Stimulated activated CD4-positive, alpha-beta T cell treated with anti-CD3 and anti-CD28 coated beads, Interleukin-1b, Interleukin-23, amount 100 ng/mL, for 4 hours (primary cell): Measurements from ENCODE around the gene ADAM8.
A peak's percentile ranks its signal among the peaks of the same experiment; 100 is the strongest.
"Not testable (repeated sequence)": the region's sequence is repeated elsewhere in the genome, so short reads cannot be mapped to it uniquely, and the experiment has no call there.

ENCODE experiments used
- DNase-seq, 2 donors: peaks; one replicate each; pipeline ENCODE4 v3.0.0-alpha.2; 2020; ENCODE audit warnings: low read depth in 2 of 2

ADAM8 gene

DNA sequence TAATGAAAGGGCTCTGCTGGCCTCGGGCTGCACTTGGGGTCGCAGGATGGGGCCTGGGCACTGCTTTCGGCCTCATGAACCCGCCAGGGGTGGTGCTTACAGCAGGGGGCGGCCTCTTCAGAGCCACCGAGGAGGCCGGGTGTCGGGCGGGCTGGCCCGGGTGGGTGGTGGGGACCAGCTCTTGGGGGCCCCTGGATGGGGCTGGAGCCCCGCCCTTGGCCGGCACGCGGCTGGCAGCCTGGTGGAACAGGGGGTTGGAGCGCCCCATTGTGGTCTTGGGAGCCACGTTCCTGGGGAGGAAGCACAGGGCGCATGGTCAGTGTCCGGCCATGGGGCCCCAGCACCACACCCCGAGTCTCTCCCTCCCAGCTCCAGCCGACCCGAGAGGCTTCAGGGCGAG lies 8.8 kb downstream of the ADAM8 start:
- no peak for DNase-seq

DNA sequence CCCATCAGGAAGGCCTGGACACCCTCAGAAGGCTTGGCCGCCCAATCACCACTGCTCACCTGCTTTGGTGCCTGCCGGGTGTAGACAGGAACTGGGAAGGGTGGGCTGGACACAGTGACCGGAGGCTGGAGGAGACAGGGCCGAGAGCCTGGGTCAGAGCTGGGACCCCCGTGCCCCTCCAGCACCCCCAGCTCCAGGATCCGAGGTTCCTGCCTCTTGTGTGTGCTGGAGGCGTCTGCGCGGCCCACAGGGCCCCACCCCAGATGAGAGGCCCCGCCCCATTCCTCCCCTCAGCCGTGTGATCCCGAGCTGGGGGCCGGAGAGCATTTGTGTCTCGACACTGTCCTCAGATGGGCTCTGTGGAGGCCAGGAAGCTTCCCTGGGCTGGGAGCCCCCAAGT lies 9.4 kb downstream of the ADAM8 start:
- no peak for DNase-seq

DNA sequence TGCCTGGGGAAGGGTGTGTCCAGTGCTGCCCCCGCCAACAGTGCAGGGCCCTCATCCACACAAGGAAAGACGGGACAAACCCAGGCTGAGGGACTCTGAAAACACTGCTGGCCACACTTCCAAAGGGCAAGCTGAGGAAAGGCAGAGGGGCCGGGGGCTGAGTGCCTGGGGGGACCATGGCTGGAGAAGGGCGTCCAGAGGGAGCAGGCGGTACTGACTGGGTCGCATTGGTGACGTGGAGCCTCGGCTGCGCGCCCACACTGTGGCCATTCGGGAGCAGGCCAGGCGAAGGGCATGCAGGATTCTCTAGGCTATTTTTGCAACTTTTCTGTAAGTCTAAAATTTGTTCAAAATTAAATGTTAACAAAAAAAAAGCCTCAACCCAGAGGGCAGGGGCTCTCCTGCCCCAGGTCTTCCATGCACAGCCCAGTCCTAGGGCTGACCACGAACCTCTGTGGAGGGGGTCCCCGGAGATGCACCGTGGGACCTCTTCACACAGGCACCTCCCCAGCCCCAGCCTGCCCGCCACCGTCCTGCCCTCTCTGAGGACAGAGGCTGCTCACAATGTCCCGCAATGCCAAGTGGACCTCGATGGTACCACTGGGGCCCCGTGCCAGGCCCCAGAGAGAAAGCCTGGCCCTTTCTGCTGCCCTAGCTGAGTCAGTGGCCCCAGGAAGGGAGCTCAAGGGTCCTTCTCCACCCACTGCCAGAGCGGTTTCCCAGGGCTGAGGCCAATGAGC lies 10.4 kb downstream of the ADAM8 start:
- DNase-seq, result no peak

DNA sequence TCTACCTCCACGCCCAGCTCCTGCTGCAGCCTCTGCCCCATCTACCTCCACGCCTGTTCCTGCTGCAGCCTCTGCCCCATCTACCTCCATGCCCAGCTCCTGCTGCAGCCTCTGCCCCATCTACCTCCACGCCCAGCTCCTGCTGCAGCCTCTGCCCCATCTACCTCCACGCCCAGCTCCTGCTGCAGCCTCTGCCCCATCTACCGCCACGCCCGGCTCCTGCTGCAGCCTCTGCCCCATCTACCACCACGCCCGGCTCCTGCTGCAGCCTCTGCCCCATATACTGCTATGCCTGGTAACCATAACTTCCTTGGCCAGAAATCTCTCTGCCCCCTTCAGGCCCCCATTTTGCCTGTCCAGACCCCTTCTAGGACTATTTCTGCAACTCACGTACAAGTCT lies 11.6 kb downstream of the ADAM8 start:
- DNase-seq, result not testable (repeated sequence)

DNA sequence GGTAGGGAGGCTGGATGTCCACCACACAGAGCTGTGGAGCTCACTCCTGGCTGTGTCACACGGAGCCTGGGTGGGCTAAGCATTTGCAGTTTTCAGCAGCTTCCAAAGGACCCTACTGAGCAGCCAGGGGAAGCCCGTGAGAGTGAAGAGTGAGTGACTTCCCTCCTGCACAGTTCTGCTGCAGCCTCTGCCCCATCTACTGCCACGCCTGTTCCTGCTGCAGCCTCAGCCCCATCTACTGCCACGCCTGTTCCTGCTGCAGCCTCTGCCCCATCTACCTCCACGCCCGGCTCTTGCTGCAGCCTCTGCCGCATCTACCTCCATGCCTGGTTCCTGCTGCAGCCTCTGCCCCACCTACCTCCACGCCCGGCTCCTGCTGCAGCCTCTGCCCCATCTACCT lies 12.2 kb downstream of the ADAM8 start:
- DNase-seq, result no peak

DNA sequence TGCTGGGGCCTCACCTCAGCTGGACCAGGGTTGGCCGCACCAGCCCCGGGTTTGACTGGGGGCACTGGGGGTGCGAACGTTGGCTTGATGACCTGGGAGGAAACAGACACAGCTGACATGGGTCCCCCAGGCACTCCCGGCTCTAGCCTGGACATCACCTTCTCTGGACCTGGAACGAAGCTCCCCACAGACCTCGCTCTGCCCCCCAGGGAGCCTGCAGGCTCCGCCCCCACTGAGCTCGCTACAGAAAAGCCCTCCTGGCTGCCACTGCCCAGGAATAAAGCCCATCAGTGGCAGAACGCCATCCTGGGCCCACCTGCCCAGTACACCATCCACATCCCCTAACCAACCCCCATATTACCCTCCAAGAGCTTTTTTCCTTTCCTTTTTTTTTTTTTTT lies 13.0 kb downstream of the ADAM8 start:
- no peak for DNase-seq

DNA sequence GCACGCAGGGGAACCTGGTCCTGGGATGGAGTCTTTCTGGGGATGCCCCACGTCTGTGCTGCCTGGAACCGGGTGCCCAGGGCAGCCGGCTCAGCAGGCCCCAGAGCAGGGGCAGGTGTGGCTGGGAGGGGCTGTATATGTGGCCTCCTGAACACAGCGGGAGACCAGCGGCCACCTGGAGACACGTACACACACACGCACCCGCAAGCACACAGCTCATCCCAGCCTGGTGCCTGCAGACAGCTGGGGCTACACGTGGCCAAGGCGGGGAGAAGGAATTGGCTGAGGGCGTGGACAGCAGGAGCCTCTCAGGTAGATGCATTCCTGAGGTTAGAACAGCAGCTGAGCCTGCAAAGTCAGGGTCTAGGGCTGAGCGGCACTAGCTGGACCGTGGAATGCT lies 14.0 kb downstream of the ADAM8 start:
- DNase-seq, result no peak

DNA sequence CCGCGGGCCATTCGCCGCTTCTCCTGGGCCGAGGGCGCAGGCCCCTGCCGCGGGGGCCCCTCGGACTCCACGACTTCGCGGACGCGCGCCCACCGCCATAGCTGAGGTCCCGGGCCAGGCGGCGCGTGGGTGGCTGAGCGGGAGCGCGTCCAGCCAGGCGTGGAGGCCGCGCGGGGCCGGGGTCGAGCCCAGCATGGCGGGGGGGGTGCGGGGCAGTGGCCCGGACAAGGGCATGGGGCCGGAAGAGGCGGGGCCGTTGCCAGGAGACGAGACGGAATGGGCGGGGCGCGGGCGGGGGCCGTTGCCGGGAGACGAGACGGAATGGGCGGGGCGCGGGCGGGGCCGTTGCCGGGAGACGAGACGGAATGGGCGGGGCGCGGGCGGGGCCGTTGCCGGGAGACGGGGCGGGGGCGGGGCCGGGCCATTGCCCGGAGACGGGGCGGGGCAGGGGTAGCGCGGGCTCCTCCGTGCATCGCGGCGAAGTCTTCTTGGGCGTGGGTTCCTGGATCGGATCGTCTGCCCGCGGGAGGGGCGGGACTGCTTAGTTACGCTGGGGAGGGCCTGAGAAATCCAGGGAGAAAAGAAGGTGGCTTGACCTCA lies 14.8 kb downstream of the ADAM8 start:
- DNase-seq, result peak; percentile 80 to 82

DNA sequence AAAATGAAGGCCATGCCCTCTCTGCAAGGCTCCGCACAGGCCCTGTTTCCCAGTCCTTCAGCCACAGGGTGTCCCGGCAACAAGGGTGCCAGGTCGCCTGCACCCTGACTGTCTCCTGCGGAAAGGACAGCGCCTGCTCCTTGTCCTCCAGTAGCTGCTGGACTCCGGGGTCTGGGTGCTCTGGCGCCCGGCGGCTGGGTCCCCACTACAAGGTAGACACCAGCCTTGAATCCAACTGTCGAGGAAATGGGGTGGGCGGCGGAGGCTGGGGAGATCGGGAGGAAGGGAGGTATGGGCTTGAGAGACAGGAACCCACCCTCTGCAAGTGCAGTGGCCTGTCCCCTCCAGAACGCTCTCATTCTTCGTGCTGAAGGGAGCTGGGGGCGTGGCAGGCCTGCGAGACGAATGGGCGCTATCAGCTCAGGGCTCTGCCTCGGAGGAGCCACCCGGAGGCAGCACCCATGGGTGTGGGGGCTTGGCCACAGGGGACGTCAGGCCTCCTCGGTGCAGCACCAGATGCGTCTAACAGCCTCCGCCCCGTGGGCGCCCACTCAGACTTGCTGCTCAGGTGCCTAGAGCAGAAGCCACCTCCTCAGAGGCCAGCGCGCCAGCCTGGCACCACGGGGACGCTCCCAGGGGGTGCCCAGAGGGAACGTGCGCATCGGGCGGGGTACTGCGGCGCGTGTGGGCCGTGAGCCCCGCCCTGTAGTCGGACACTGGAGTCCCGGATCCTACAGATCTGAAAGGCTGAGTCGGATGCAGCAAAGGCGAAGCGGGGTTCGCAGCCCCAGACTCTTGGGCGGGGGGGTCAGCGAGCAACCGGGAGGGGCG lies 15.6 kb downstream of the ADAM8 start:
- DNase-seq, result peak; percentile 47 to 60

DNA sequence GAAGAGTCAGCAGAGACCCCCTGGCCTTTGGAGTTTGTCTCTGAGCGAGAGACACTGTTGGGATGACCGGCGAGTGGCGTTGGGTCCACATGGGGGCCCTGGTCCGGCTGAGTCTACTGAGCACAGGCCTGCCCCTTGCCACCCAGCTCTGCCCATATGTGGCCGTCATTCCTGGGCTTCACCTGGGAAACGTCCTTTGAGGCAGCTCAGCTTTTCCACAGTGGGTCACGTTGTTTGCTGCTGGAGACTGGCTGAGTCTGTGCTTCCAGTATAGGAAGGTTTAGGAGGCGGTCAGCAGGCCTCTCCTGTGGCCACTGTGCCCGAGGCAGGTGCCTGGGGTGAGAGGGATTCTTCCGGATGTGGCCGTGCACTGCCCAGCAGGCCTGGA lies 17.1 kb downstream of the ADAM8 start:
- no peak for DNase-seq

DNA sequence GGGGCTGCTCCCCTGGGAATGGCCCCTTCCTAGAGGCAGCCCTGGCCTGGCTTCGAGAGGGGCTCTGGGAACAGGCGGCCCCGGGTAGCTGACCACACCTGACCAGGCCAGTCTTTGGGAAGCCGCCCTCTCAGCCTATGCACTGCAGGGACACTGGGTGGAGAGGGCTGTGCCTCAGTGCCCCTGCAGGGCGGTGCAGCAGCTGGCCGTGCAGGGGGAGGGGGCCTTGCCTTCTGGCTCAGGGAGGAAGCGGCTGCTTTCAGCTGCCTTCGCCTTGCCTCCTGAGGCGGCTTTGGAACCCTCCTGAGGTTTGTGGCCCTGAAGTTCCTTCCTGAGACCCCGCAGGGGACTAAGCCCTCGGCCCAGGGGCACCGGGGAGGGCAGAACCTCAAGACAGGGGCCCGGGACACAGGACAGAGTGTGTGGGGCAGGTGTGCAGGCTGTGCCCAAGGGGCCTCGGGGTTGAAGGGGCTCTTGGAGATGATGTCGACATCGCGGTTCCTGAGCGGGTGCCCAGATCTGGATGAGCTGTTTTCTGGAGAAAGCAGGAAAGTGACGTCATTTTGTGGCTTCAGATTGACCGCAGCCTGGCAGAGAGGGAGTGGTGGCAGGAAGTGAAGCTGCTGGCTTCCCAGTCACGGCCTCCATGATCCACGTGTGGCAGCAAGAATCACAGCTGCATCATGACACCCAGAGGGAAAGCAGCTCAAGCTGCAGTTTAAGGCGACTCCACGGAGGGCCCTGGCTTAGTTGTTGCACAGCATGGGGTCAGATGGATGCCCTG lies 17.7 kb downstream of the ADAM8 start:
- DNase-seq, result peak; percentile 58 to 74

DNA sequence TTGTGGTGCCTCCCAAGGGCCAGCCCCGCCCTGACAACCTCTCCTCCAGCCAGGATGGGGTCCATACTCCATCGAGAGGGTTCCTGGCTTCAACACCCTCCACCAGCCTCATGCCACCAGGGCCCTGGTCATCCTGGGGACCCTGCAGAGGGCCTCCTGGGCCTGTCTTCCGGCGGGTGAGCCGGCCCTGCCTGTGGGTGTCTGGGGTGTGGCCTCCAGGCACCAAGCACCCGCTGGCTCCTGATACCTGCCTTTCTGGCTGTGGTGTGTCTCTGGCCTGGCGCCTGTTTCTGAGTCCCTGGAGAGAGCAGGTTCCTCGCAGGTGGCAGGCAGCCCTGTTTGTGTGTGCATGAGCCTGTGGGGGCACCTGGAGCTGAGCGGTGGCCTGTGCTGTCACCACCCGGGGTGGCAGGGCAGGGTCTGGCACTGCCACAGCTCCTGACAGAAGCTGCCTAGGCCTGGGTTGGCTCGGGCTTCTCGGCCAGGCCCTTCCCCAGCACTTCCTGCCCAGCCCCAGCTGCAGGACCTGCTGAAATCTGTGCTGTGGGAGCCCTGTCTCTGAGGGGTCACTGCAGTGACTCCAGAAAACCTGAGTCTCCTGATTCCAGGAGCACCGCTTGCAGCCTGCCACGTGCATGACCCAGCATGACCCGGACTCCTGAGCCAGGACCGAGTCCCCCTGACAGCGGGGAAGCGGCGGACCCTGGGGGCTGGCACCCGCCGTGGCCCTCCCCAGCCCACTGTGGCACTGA lies 18.4 kb downstream of the ADAM8 start:
- no peak for DNase-seq

DNA sequence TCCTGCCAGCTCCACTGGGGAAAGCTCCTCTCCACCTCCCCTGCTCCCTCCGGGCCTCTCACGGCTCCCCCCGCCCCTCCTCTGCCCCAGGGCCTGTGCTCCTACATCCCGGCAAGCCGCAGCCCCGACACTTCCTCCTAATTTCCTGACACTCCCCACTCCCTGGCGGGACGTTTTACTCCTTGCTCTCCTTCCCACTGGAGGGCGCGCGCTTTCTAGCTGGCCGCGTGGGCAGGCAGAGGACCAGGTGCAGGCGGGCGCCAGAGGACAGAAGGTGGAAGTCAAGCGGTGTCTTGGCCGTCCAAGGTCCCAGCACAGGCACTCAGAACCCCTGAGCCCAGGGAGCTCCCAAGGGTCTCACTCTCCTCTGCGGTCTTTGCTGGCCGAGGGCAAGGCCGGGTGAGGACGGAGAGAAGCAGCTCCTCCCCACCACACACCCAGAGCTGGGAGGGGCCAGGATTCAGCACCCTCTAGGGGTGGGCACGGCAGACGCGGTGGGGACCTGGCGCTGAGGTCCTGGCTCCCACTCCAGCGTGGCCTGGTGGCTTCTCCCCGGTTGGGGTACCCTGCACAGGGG lies 19.1 kb downstream of the ADAM8 start:
- DNase-seq, result no peak

DNA sequence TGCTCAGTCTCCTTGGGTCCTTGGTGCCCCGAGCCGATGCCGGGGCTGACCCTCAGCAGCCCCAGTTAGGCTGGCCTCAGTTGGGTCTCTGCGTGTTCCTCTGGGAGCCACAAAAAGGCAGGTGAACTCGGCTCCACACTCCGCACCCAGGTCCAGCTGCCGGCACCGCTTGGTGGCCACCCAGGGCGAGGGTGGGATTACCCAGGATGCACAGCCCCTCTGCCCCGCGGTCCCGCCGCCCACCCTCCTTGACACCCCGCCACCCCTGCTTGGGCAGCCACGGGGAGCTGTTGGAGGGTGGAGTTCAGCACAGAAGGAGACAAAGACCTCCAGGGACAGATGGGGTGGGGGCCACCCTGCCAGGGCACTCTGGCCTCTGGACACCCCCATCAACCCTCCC lies 21.3 kb downstream of the ADAM8 start:
- DNase-seq, result no peak

DNA sequence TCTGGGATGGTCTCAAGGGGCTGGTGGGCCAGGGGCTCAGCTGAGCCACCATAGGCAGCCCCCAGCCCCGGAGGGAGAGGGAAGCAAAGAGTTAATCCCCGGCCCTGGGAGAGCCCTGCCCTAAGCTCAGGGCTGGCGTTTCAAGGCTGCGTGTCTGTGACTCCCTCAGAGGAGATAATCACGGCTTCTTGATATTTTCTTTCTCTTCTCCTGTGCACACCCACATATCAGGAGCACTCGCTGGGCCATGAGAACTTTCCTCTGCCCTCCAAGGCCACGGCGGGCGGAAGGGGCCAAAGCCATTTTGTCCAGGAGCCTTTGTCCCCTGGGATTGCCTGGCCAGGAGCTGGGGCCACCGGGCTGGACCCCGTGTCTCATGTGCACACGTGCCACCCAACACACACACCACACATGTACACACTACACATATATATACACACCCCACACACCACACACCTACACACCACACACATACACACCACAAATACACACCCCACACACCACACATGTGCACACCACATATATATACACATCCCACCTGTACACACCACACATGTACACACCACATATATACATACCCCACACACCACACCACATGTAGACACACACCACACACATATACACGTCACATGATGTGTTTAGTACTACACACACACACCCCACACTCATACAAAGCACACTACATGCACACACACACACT lies 22.1 kb downstream of the ADAM8 start:
- no peak for DNase-seq

DNA sequence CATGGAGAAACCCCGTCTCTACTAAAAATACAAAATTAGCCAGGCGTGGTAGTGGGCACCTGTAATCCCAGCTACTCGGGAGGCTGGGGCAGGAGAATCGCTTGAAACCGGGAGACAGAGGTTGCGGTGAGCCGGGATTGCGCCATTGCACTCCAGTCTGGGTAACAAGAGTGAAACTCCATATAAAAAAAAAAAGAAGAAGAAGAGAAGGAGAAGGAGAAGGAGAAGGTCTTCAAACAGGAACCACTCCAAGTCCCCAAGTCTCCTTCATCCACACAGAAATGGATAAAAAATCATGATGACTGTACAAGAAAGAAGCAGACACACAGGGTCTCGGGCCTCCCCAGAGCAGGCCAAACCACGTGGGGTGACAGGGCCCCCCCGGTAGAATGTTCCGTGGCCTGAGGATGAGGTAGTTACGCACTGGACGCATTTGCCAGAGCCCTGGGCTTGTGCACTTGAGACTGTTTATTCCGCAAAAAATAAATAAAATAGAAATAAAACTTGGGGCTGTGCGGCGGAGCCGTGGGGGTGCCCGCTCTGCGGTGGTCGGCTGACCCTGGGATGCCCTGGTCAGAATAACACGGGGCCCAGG lies 23.2 kb downstream of the ADAM8 start:
- DNase-seq, result no peak

DNA sequence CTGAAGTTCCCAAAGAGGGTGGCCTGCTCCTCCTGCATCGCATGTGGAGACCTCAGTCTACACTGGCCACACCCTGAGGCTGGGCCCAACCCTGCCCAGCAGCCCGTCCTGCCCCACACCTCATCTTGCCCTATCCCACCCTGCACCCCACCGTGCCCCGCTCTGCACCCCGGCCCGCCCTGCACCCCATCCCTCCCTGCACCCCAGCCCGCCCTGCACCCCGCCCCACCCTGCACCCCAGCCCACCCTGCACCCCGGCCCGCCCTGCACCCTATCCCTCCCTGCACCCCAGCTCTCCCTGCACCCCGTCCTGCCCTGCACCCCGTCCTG lies 24.5 kb downstream of the ADAM8 start:
- DNase-seq, result no peak

DNA sequence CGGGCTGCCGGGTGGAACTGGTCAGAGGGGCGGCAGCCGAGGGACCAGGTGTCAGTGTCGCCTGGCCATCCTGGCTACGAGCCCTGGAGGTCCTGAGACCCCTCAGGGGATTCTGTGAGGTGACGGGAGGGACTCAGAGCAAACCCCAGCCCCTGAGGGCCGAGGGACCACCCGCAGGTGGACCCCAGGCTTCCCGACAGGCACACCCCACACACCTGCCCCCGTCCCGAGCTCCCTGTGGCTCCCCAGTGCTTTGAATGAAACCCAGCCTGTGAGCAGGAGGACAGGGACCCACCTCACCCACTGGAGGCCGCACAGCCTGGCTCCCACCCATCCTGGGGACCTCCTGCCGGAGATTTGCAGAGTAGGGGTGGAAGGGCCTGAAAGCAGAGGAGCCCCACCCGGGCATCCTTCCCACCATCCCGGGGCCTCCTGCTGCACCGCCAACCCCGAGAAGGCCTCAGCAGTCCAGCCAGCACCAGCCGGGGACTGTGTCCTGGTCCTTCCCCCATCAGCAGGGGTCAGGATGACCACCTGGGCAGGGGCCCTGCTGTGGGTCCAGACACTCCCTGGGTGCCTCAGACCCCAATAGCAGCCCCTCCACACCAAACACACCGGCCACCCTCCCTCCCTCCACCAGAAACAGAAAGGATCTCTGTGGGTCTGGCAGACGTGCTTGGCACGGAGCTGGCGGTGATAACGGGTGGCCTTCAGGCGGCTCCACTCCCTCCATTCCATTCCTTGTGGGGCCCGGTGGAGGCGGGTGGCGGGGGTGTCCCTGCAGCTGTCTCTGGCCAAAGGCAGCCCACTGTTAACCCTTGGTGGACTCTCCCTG lies 25.1 kb downstream of the ADAM8 start:
- DNase-seq, result no peak
